GM19240 (cell line): ENCODE measurements around the gene MYO16.

ENCODE experiments used
- DNase-seq: peaks from one replicate; pipeline ENCODE4 v3.0.0; 2011; ENCODE audit warnings: low spot score; ENCODE audit not compliant: insufficient read length

The MYO16 gene

DNA sequence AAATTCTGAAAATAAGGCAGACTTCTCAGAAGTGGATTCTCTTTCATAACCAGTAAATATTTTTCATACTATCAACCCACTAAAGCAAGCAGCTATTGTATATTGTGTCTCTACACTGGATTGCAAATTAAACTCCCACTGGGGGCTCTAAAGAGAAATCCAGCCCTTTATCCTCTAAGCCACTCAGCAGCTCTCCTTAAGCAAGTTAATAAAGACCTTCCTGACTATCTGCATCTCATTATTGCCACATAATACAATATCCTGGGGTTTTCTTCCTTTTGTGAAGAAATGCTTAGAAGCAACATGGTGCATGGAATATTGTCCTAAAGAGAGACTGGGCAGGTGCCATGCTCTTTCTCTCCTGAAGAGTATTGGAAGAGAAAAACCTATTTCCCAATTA lies 521.3 kb downstream of the MYO16 start:
- DNase-seq, result no peak

DNA sequence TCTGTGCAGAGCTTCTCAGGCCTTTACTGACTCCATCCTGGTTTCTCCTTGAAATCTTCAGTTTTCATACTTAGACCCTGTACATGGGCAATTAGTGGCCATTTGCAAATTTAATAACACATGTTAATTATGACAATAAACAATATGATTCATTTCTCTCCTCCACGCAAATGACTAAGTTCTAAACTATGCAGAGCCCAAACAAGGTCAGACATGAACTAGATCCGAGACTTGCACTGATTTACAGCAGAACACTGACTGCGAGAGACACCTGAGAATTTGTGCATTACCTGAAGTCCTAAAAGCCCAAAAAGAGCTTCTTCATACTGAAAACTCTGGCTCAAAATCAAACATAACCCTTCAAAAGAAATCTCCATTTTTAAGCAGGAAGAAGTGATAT lies 521.8 kb downstream of the MYO16 start:
- no peak for DNase-seq

DNA sequence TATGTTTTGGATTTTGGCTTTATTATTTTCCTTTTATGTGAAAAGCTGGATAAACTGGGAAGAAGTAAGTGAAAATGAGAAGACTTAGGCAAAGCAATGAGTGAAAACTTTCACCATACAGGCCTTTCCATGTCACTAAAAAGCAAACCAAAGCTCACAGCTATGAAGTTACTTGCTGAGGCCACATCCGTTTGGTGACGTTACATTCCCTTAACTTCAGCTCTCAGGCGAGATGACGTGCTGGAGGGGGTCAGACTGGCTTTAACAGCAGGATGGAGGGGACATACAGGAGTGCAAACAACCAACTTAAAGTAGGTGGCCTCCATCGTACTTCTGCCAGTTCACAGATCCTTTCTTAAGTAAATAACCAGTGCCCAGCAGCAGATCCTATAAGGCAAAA lies 522.3 kb downstream of the MYO16 start:
- DNase-seq, result no peak

DNA sequence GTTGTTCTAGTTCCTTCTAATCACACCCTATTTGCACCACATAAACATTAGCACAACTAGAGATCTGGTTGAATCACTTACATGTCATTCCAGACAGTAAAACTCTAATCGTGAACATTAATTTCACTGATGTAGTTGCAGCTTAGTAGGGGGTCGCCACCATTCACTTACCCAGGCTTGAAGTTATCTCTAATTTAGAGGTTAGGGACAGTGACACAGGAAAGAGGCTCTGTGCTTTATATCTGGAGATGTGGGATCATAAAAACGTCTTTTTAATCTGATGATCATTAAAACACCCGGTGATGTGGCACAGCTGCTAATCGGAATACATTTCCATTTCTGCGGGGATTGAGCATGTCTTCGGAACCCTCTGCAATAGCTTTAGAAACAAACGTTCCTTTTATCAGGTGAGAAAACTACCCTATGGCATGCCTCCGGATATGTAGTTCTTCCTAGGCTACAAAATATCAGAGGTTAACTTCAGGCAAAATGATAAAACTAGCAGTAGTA lies 523.0 kb downstream of the MYO16 start:
- no peak for DNase-seq

GRCh38 chr13:109152941-109153340 lies 523.5 kb downstream of the MYO16 start:
- no peak for DNase-seq

DNA sequence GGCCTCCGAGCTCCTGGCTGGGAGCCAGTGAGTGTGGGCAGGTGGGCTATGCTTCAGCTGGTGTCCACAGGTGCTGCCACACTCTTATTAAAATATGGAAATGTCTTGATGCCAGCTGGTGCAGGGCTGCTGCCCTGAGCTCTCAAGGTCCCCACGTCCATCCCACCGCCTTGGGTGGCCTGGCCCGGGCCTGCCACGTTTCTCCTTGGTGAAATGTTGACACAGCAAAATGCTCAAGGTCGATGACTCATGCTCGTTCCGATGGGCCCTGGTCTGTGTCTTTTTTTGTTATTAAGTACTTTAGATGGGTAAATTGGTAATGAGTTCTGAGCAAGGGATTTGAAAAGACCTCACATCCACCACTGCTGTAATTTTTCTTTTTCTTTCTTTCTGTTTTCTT lies 524.7 kb downstream of the MYO16 start:
- no peak for DNase-seq

DNA sequence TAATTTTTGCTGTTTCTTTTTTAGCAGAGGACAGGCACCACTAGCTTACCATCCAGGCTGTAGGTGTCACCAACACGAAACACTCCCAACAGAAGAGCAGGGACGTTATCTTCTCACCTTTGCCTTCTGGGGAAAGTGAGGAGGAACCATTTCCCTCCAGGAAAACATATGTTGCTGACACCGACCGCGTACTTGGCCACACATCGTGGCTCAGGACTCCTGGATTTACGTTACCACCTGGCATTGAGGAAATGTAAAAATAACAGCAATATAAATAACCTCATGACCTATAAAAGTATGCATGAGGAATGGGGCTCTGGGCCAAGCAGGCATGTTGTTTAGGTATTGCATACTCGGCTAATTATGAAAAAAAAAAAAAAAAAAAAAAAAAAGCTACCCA lies 525.1 kb downstream of the MYO16 start:
- DNase-seq, result no peak

- DNase-seq, result no peak
These were observed 525.8 kb downstream of the MYO16 start for GRCh38 chr13:109154966-109155761.

DNA sequence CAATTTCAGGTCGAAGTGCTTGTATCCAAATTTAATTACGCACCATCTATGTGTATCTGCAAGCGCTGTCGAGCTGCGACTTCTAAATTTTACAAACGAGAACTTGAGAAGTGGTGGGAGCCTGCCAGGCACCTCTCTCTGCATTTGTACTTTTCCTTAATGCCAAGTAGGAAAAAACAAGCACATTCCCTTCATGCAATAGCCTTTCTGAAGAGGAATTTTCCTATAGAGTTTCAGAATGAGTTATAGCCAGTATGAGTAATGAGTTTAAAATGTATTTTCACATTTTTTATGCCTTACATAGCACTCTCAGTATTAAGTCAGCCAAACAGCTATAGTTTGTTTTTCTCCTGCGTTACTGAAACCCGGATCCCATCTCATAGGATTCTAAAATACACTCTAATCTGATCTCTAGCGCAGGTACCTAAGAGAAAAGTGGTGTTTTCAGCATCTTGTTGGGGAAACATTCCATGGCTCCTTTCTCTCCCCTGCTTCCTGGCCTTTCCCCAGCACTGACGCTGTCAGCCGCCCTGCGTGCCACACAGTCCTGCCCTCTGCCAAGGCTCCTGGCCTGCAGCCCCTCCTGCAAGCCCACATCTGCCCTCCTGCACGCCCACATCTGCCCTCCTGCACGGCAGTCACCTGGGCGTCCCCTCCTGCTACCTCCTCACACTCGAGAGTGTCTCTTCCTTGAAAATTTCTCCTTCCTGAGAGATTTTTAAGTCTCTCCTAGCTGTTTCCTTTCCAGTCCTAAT lies 526.9 kb downstream of the MYO16 start:
- no peak for DNase-seq

DNA sequence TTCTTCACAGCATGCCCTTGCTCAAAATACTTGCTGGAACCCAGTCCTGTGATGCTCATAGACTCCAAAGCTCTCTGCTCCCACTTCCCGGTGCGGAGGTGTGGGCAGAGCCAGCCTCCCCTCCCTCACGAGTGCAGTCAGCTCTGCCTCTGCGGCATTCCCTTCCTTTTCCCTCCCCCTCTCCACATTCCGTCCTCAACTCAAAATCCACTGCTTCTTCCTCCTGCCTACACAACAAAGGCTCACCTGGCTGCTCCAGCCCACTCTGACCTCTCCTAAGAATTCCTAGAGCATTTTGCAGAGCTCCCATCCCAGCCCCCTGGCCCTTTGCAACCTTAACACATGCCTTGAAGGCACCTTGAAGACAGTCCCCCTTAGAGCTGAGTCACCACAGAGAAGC lies 527.9 kb downstream of the MYO16 start:
- DNase-seq, result no peak

- no peak for DNase-seq
These were observed 529.0 kb downstream of the MYO16 start for GRCh38 chr13:109158383-109158782.

- DNase-seq, result no peak
These were observed 530.4 kb downstream of the MYO16 start for GRCh38 chr13:109159650-109160309.

DNA sequence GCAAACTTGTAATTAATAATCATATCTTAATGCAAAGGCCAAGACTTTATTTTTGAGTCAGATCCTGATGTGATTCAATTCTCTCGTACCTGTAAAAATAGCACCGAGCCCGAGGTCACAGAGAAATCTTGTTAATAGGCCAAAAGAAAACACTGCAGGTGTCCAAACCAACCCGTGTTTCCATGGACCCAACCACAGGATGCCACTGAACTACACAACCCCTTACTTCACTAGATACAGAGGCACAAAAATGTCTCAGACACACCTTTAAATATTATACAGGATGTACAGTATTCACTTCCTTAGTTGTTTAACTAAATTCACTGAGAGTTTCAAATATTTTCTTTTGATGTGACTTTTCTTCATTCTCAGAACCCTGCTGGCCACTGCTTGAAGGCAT lies 530.9 kb downstream of the MYO16 start:
- DNase-seq, result no peak

DNA sequence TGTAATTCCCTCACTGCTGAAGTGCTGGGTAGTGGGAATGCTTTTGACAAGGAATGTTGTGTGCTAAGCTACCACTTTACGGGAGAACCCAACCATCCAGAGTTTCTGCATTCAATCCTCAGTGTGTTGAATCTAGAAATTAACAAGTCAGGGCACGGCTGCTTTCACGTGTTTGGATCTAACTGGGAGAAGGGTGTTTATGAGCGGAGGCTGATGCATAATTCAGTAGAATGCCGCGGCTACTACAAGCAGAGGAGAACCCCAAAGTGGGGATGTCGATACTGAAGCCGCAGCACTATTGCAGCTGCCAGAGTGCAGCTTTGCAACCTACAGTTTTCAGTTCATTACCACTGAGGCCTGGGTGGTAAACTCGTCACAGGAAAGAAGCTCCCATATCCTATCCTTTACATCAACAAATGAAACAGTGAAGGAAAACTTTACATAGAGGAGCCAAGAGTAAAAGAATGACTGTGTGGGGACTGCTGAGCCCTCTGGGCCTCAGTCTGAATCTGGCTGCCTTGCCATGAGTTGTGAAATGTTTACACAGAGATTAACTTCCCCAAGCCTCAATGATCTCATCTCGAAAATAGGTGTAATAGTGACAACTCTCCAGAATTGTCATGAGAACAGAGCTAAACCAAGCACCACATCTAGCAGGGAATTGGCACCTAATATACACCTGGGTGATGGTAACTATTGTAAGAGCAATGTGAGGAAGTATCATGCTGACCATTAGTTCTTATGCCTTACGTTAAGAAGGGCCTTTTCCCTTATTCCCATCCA lies 531.7 kb downstream of the MYO16 start:
- DNase-seq, result no peak

GRCh38 chr13:109162248-109163036 lies 533.0 kb downstream of the MYO16 start:
- peak; percentile 55 for DNase-seq

DNA sequence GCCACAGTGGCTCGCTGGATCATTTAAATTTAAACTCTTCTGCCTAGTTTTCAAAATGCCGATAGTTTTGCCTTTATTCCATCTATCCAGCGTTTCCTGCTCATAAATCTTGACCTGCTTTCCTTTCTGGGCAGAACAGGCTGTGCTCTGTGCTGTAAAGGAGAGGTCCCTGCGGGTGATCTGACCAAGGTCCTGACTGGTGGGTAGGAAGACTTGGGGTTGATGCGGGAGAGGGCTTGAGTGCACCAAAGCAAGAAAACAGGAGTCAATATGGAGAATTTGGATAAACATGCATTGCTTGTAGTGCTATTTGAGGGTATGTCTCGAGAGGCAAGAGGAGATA lies 533.6 kb downstream of the MYO16 start:
- DNase-seq, result no peak

DNA sequence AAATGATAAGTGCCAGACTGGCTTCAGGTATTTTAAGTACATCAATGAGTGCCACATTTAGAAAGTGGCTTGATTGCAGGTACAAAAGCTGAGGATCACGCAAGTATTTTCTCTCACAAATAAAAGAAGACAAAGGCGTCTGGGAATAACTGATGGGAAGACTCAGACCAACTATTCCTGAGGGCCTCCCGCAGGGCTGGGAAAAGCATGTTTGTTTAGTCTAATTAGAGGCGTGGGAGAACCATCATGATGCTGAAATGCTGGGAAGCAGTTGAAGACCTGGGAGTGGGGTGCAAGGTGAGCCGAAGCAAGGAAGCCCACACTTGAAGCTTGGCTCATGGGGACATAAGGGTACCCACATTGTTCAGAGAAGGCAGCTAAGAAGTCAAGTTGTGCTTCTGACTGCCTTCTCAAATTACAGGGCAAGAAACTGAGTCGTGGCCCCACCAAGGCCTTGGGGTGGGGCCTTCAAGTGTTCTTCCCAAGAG lies 536.0 kb downstream of the MYO16 start:
- no peak for DNase-seq

- no peak for DNase-seq
These were observed 537.4 kb downstream of the MYO16 start for GRCh38 chr13:109166804-109167203.

- DNase-seq, result no peak
These were observed 542.7 kb downstream of the MYO16 start for GRCh38 chr13:109172136-109172535.

GRCh38 chr13:109175666-109176065 lies 546.3 kb downstream of the MYO16 start:
- DNase-seq, result no peak
